DND-41 (cell line): ENCODE results near the gene NSF.

Experiments used
- ATAC-seq: fragments of 200-7000 bp; cut with Tn5 transposase; 3 replicates; pipeline ENCODE4 v1.9.1; 2021; ENCODE audit warnings: low read depth; ENCODE audit not compliant: insufficient read depth
- DNase-seq: peaks from one replicate; pipeline ENCODE4 v3.0.0-alpha.2; 2020
- H2AFZ ChIP-seq: 2 replicates; pipeline ENCODE4 v1.6.0; 2012; ENCODE audit warnings: low read depth, low read length
- H3K27ac ChIP-seq: 2 replicates; pipeline ENCODE4 v1.5.1; 2012; ENCODE audit warnings: low read length, inconsistent platforms
- H3K27me3 ChIP-seq: fragments of 200-600 bp; sonication (generic); 2 replicates; pipeline ENCODE4 v1.6.0; 2012; ENCODE audit warnings: low read length, mild to moderate bottlenecking, inconsistent platforms; ENCODE audit not compliant: insufficient read depth, poor library complexity
- H3K36me3 ChIP-seq: 2 replicates; pipeline ENCODE4 v1.5.1; 2012; ENCODE audit warnings: low read length, inconsistent platforms; ENCODE audit not compliant: insufficient read depth
- H3K4me1 ChIP-seq: 2 replicates; pipeline ENCODE4 v1.5.1; 2012; ENCODE audit warnings: mild to moderate bottlenecking, low read length; ENCODE audit not compliant: insufficient read depth
- H3K4me2 ChIP-seq: 2 replicates; pipeline ENCODE4 v1.6.0; 2012; ENCODE audit warnings: mild to moderate bottlenecking, moderate library complexity, low read length, inconsistent platforms; ENCODE audit not compliant: insufficient read depth
- H3K4me3 ChIP-seq, 2 experiments: fragments of 200-600 bp in 1 of 2; shearing (Covaris generic) in 1 of 2; 2 replicates each; pipeline ENCODE4 v1.5.1; 2012 to 2016; ENCODE audit warnings: inconsistent platforms in 2 of 2, low read length in 2 of 2, mild to moderate bottlenecking in 2 of 2, low read depth in 1 of 2, moderate library complexity in 1 of 2
- H3K79me2 ChIP-seq: 2 replicates; pipeline ENCODE4 v1.6.0; 2012; ENCODE audit warnings: low read length, inconsistent platforms; ENCODE audit not compliant: insufficient read depth
- H3K9ac ChIP-seq: 2 replicates; pipeline ENCODE4 v1.6.0; 2012; ENCODE audit warnings: low read depth, mild to moderate bottlenecking, inconsistent platforms, low read length, moderate library complexity
- H3K9me3 ChIP-seq: 2 replicates; pipeline ENCODE4 v1.5.1; 2012; ENCODE audit warnings: low read length, moderate library complexity, mild to moderate bottlenecking, inconsistent platforms; ENCODE audit not compliant: insufficient read depth, severe bottlenecking
- H4K20me1 ChIP-seq: 2 replicates; pipeline ENCODE4 v1.6.0; 2012; ENCODE audit warnings: low read length; ENCODE audit not compliant: insufficient read depth
- CTCF ChIP-seq: IDR thresholded peaks from 2 replicates; pipeline ENCODE4 v1.5.1; 2012; ENCODE audit warnings: borderline replicate concordance, low read length, moderate library complexity, mild to moderate bottlenecking; ENCODE audit not compliant: poor library complexity, severe bottlenecking; ENCODE audit errors: extremely low read depth
- EZH2 ChIP-seq: IDR thresholded peaks from 3 replicates; pipeline ENCODE4 v1.6.1; 2012; ENCODE audit warnings: borderline replicate concordance, low read depth, mild to moderate bottlenecking, moderate library complexity, low read length, inconsistent platforms; ENCODE audit not compliant: severe bottlenecking

The NSF gene

GRCh38 chr17:46737326-46737725 lies 146.9 kb downstream of the NSF start:
- H3K4me3 ChIP-seq: no peak overlapping the region
- H3K27ac ChIP-seq: no peak overlapping the region
- TF ChIP-seq CTCF (no peak), EZH2 (no peak)
- DNase-seq: no peak
- no peaks in the 10 kb centered on the region for H3K4me1 ChIP-seq
- no peak for ATAC-seq
- H4K20me1 ChIP-seq: no peaks in the 10 kb centered on the region
- no peaks in the 10 kb centered on the region for H3K9me3 ChIP-seq
- no peak overlapping the region for H3K4me2 ChIP-seq
- no peaks in the 10 kb centered on the region for H3K27me3 ChIP-seq
- peaks cover 9% of the 10 kb centered on the region for H3K36me3 ChIP-seq
- no peaks in the 10 kb centered on the region for H3K79me2 ChIP-seq
- no peak overlapping the region for H3K9ac ChIP-seq
- no peak overlapping the region for H2AFZ ChIP-seq

GRCh38 chr17:46738544-46738943 lies 148.1 kb downstream of the NSF start:
- no peak for DNase-seq
- ATAC-seq: no peak
- Histone ChIP-seq H2AFZ (no peak overlapping the region), H4K20me1 (no peaks in the 10 kb centered on the region), H3K79me2 (no peaks in the 10 kb centered on the region), H3K36me3 (no peaks in the 10 kb centered on the region), H3K4me1 (no peaks in the 10 kb centered on the region), H3K27ac (no peak overlapping the region), H3K9me3 (no peaks in the 10 kb centered on the region), H3K27me3 (no peaks in the 10 kb centered on the region), H3K9ac (no peak overlapping the region), H3K4me3 (no peak overlapping the region), H3K4me2 (no peak overlapping the region)
- TF ChIP-seq CTCF (no peak), EZH2 (no peak)

- no peak for ATAC-seq
- Histone ChIP-seq H3K4me3 (no peak overlapping the region), H3K9me3 (no peaks in the 10 kb centered on the region), H3K27me3 (no peaks in the 10 kb centered on the region), H3K36me3 (no peaks in the 10 kb centered on the region), H2AFZ (no peak overlapping the region), H3K27ac (no peak overlapping the region), H3K79me2 (no peaks in the 10 kb centered on the region), H3K4me2 (no peak overlapping the region), H4K20me1 (no peaks in the 10 kb centered on the region), H3K4me1 (no peaks in the 10 kb centered on the region), H3K9ac (no peak overlapping the region)
- DNase-seq: no peak
- TF ChIP-seq EZH2 (no peak), CTCF (no peak)
Observed at GRCh38 chr17:46739982-46740381, 149.5 kb downstream of the NSF start.
